ENCODE results near the gene FBF1.

The FBF1 gene

DNA sequence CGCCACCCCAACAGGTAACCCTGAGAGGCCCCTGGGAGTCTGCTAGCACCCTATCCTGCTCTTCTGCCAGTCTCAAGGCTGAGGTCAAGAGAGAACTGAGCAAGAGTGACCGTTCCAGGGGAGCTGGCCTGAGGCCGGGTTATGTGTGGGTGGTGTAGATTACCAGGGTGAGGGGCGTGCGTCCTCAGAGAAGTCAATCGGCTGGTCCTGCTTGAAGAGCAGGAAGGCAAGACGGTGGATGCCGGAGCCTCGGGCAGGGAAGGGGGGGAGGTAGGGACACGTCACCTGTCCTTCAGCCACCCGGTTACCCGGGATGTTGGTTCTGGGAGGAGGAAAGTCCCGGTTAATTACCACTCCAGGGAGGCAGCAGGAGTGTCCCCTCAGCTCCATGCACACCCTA is 41.5 kb downstream of the FBF1 start:
- no peaks in the 10 kb centered on the region for H4K20me1 ChIP-seq (ENCODE audit: control insufficient read depth, insufficient read depth, low read depth, low read length)
- no peak overlapping the region for H3K27ac ChIP-seq (ENCODE audit: low read depth, low read length)
- H3K27me3 ChIP-seq (ENCODE audit: control insufficient read depth, low read length), result no peaks in the 10 kb centered on the region
- no peaks in the 10 kb centered on the region for H3K9me2 ChIP-seq (replicated peaks; ENCODE audit: control insufficient read depth, low read length)
- TF ChIP-seq, protein P1, sequence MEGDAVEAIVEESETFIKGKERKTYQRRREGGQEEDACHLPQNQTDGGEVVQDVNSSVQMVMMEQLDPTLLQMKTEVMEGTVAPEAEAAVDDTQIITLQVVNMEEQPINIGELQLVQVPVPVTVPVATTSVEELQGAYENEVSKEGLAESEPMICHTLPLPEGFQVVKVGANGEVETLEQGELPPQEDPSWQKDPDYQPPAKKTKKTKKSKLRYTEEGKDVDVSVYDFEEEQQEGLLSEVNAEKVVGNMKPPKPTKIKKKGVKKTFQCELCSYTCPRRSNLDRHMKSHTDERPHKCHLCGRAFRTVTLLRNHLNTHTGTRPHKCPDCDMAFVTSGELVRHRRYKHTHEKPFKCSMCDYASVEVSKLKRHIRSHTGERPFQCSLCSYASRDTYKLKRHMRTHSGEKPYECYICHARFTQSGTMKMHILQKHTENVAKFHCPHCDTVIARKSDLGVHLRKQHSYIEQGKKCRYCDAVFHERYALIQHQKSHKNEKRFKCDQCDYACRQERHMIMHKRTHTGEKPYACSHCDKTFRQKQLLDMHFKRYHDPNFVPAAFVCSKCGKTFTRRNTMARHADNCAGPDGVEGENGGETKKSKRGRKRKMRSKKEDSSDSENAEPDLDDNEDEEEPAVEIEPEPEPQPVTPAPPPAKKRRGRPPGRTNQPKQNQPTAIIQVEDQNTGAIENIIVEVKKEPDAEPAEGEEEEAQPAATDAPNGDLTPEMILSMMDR (IDR thresholded peaks at IDR 0.05; ENCODE audit: low read depth, low read length, poor library complexity, severe bottlenecking), result no peak
- peaks cover 49% of the 10 kb centered on the region for H3K79me2 ChIP-seq (ENCODE audit: control insufficient read depth, low read length)
- no peak overlapping the region for H3K4me2 ChIP-seq (ENCODE audit: low read length)
- no peak overlapping the region for H3K4me3 ChIP-seq (ENCODE audit: low read length)
- no peaks in the 10 kb centered on the region for H3K9me3 ChIP-seq (ENCODE audit: control insufficient read depth, insufficient read depth, low read length)
- peaks cover 71% of the 10 kb centered on the region for H3K36me3 ChIP-seq (ENCODE audit: control insufficient read depth, low read length)
- H3K4me1 ChIP-seq (ENCODE audit: control insufficient read depth, low read length), result peaks cover 26% of the 10 kb centered on the region
- peaks cover 9% of the 10 kb centered on the region for H3F3A ChIP-seq (ENCODE audit: control insufficient read depth, insufficient read depth)

DNA sequence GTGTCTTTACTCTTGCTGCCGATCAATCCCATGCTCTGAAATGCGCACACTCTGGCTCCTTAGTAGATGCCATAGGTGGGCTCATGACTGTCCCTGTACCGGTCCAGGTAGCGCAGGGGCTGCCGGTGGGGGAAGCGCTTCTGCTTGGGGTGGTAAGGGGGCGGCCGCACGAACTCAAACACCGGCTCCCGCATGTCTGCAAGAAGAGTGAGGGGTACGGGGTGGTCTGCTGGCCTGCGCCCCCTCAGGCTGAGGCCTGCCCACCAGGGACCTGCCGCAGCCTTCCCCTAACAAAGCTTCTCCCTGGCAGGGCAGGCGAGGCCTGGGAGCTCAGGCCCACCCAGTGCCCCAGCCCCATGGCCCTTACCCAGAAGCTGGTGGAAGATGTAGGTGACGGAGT is 42.1 kb downstream of the FBF1 start:
- peaks cover 49% of the 10 kb centered on the region for H3K79me2 ChIP-seq (ENCODE audit: control insufficient read depth, low read length)
- H3K4me3 ChIP-seq (ENCODE audit: low read length), result no peak overlapping the region
- no peaks in the 10 kb centered on the region for H3K9me3 ChIP-seq (ENCODE audit: control insufficient read depth, insufficient read depth, low read length)
- no peaks in the 10 kb centered on the region for H3K27me3 ChIP-seq (ENCODE audit: control insufficient read depth, low read length)
- no peaks in the 10 kb centered on the region for H4K20me1 ChIP-seq (ENCODE audit: control insufficient read depth, insufficient read depth, low read depth, low read length)
- no peak overlapping the region for H3K4me2 ChIP-seq (ENCODE audit: low read length)
- H3K36me3 ChIP-seq (ENCODE audit: control insufficient read depth, low read length), result peaks cover 70% of the 10 kb centered on the region
- H3K27ac ChIP-seq (ENCODE audit: low read depth, low read length), result no peak overlapping the region
- peaks cover 24% of the 10 kb centered on the region for H3K4me1 ChIP-seq (ENCODE audit: control insufficient read depth, low read length)
- TF ChIP-seq EZH2phosphoT487 (IDR thresholded peaks at IDR 0.05; ENCODE audit: borderline replicate concordance, low read length), result no peak
- TF ChIP-seq, protein P1 (IDR thresholded peaks at IDR 0.05; ENCODE audit: low read depth, low read length, poor library complexity, severe bottlenecking), result no peak
- peaks cover 9% of the 10 kb centered on the region for H3F3A ChIP-seq (ENCODE audit: control insufficient read depth, insufficient read depth)
- no peaks in the 10 kb centered on the region for H3K9me2 ChIP-seq (replicated peaks; ENCODE audit: control insufficient read depth, low read length)

DNA sequence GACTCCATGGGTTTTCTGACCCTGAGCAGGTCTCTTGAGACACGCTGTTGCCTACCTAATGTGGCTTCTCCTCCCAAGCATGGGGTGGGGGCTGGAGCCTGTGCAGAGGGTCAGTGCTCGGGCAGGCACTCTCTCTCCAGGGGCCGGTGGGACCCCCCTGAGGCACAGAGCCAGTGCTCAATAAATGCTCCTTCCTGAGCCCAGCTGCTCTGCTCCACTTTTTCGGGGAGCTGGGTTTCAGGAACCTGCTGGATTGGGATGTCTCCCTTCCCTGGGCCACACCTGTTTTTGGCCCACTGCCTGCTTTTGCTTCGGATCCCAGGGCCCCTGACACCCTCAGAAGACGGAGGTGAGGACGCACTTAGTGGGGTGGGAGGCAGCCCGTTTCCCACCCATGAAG is 42.8 kb downstream of the FBF1 start:
- H3K4me3 ChIP-seq (ENCODE audit: low read length), result no peak overlapping the region
- H3K27me3 ChIP-seq (ENCODE audit: control insufficient read depth, low read length), result no peaks in the 10 kb centered on the region
- H3K4me2 ChIP-seq (ENCODE audit: low read length), result no peak overlapping the region
- H3K4me1 ChIP-seq (ENCODE audit: control insufficient read depth, low read length), result peaks cover 20% of the 10 kb centered on the region
- peaks cover 49% of the 10 kb centered on the region for H3K79me2 ChIP-seq (ENCODE audit: control insufficient read depth, low read length)
- H3F3A ChIP-seq (ENCODE audit: control insufficient read depth, insufficient read depth), result peaks cover 9% of the 10 kb centered on the region
- TF ChIP-seq, protein P1 (IDR thresholded peaks at IDR 0.05; ENCODE audit: low read depth, low read length, poor library complexity, severe bottlenecking), result no peak
- TF ChIP-seq EZH2phosphoT487 (IDR thresholded peaks at IDR 0.05; ENCODE audit: borderline replicate concordance, low read length), result no peak
- no peaks in the 10 kb centered on the region for H4K20me1 ChIP-seq (ENCODE audit: control insufficient read depth, insufficient read depth, low read depth, low read length)
- peaks cover 67% of the 10 kb centered on the region for H3K36me3 ChIP-seq (ENCODE audit: control insufficient read depth, low read length)
- H3K9me2 ChIP-seq (replicated peaks; ENCODE audit: control insufficient read depth, low read length), result no peaks in the 10 kb centered on the region
- H3K27ac ChIP-seq (ENCODE audit: low read depth, low read length), result no peak overlapping the region
- H3K9me3 ChIP-seq (ENCODE audit: control insufficient read depth, insufficient read depth, low read length), result no peaks in the 10 kb centered on the region
